A549 (cell line): ENCODE measurements around the gene GTF2H2C.

Experiments
- POLR2A ChIP-seq: IDR thresholded peaks from 2 replicates; pipeline ENCODE4 v1.6.1; 2012; ENCODE audit warnings: mild to moderate bottlenecking, low read length
- REST ChIP-seq: fragments of 200-600 bp; sonication (generic); IDR thresholded peaks from 2 replicates; pipeline ENCODE4 v1.6.1; 2016; ENCODE audit warnings: antibody characterized with exemption, mild to moderate bottlenecking, moderate library complexity

- TF ChIP-seq POLR2A (no peak), REST (no peak)
These were observed 38.0 kb upstream of the GTF2H2C start for GRCh38 chr5:69522035-69522434.
